Astrocyte (in vitro differentiated cells and primary cell): ENCODE data around the gene UBXN4. TPM values are rescaled to one million over a fixed set of nuclear protein-coding genes. Genes with fewer than 3 reads are reported as not detected.

Experiments used
- DNase-seq: peaks from one replicate; pipeline ENCODE4 v3.0.0-alpha.2; 2010; ENCODE audit warnings: low read depth
- FAIRE-seq: peaks from 2 replicates; lab custom pipeline; 2011; peaks lifted over from hg19 to GRCh38; lab: Jason Lieb, UNC
- H2AFZ ChIP-seq: 2 replicates; pipeline ENCODE4 v1.6.0; 2012; ENCODE audit warnings: low read depth, low read length, inconsistent platforms
- H3K27ac ChIP-seq: 2 replicates; pipeline ENCODE4 v1.5.1; 2011; ENCODE audit warnings: low read depth, low read length, inconsistent platforms
- H3K27me3 ChIP-seq: 2 replicates; pipeline ENCODE4 v1.6.0; 2011; ENCODE audit warnings: low read length, inconsistent platforms; ENCODE audit not compliant: insufficient read depth
- H3K36me3 ChIP-seq: 2 replicates; pipeline ENCODE4 v1.5.1; 2011; ENCODE audit warnings: low read length, inconsistent platforms; ENCODE audit not compliant: insufficient read depth
- H3K4me1 ChIP-seq: 2 replicates; pipeline ENCODE4 v1.5.1; 2011; ENCODE audit warnings: low read length, inconsistent platforms; ENCODE audit not compliant: insufficient read depth
- H3K4me2 ChIP-seq: 2 replicates; pipeline ENCODE4 v1.6.0; 2012; ENCODE audit warnings: low read length, inconsistent platforms
- H3K4me3 ChIP-seq: 2 replicates; pipeline ENCODE4 v1.5.1; 2011; ENCODE audit warnings: low read depth, mild to moderate bottlenecking, low read length, inconsistent platforms; ENCODE audit not compliant: insufficient read depth
- H3K79me2 ChIP-seq: 2 replicates; pipeline ENCODE4 v1.6.0; 2012; ENCODE audit warnings: mild to moderate bottlenecking, low read length, inconsistent platforms; ENCODE audit not compliant: insufficient read depth
- H3K9ac ChIP-seq: 2 replicates; pipeline ENCODE4 v1.6.0; 2012; ENCODE audit warnings: mild to moderate bottlenecking, low read length, inconsistent platforms
- H3K9me3 ChIP-seq: 2 replicates; pipeline ENCODE4 v1.5.1; 2012; ENCODE audit warnings: low read depth, mild to moderate bottlenecking, low read length, inconsistent platforms; ENCODE audit not compliant: insufficient read depth
- H4K20me1 ChIP-seq: 2 replicates; pipeline ENCODE4 v1.6.0; 2012; ENCODE audit warnings: low read length, inconsistent platforms; ENCODE audit not compliant: insufficient read depth
- H3K27ac Mint-ChIP-seq: one replicate; pipeline ENCODE4 v1.8.0; 2021; ENCODE audit warnings: mild to moderate bottlenecking, mixed read lengths; ENCODE audit not compliant: unreplicated experiment
- H3K27me3 Mint-ChIP-seq: one replicate; pipeline ENCODE4 v1.8.0; 2021; ENCODE audit warnings: low read depth, mixed read lengths; ENCODE audit not compliant: unreplicated experiment
- H3K36me3 Mint-ChIP-seq: one replicate; pipeline ENCODE4 v1.8.0; 2021; ENCODE audit warnings: low read depth, mixed read lengths; ENCODE audit not compliant: unreplicated experiment
- H3K4me1 Mint-ChIP-seq: one replicate; pipeline ENCODE4 v1.8.0; 2021; ENCODE audit warnings: low read depth, mixed read lengths; ENCODE audit not compliant: unreplicated experiment
- H3K4me3 Mint-ChIP-seq: one replicate; pipeline ENCODE4 v1.8.0; 2021; ENCODE audit warnings: mild to moderate bottlenecking, moderate library complexity, mixed read lengths; ENCODE audit not compliant: unreplicated experiment
- H3K9me3 Mint-ChIP-seq: one replicate; pipeline ENCODE4 v1.8.0; 2021; ENCODE audit warnings: mild to moderate bottlenecking, mixed read lengths; ENCODE audit not compliant: unreplicated experiment
- EZH2 ChIP-seq: IDR thresholded peaks from 2 replicates; pipeline ENCODE4 v1.6.1; 2012; ENCODE audit warnings: mild to moderate bottlenecking, low read length, inconsistent platforms; ENCODE audit not compliant: insufficient read depth
- total RNA-seq: library from RNA; stranded (reverse); gene quantifications from 2 replicates; pipeline ENCODE4 v1.2.1, GENCODE V29; 2021
- TF ChIP-seq, protein P1 (sequence below): IDR thresholded peaks from 2 replicates; pipeline ENCODE4 v1.5.1; 2011; ENCODE audit warnings: low read depth, mild to moderate bottlenecking, inconsistent platforms, low read length, moderate library complexity; ENCODE audit not compliant: insufficient read depth

Gene UBXN4
- total RNA-seq, 1 donor from 2014 or later, result 79.4 TPM

DNA sequence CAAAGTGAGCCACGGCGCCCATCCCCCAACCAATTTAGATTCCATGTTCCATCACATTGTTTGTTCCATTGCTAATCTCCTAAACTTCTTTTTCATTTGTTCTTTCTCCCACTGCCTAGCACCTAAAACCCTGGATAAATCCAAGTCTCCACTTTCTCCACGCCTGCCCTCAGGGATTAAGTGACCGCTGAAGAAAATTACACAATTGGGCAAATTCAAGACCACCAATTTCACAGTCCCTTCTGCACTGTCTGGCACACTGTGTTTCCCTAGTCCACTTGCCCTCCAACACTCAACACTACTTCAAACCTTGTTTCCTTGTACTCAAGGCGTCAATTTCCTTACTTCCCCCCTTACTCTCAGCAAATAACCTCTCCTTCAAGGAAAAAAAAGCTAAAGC, 5.1 kb upstream of the UBXN4 start:
- no peak for FAIRE-seq
- Histone ChIP-seq H3K27ac (no peak overlapping the region), H3K36me3 (no peaks in the 10 kb centered on the region), H3K9me3 (no peaks in the 10 kb centered on the region), H2AFZ (no peak overlapping the region), H3K9ac (no peak overlapping the region), H3K27me3 (no peaks in the 10 kb centered on the region), H3K4me2 (no peak overlapping the region), H3K4me3 (no peak overlapping the region), H4K20me1 (no peaks in the 10 kb centered on the region), H3K4me1 (no peaks in the 10 kb centered on the region), H3K79me2 (no peaks in the 10 kb centered on the region)
- Mint-ChIP-seq H3K9me3 (no peaks in the 10 kb centered on the region), H3K27me3 (no peaks in the 10 kb centered on the region), H3K36me3 (no peaks in the 10 kb centered on the region), H3K4me1 (no peaks in the 10 kb centered on the region), H3K27ac (no peak overlapping the region), H3K4me3 (no peak overlapping the region)
- TF ChIP-seq, protein P1, sequence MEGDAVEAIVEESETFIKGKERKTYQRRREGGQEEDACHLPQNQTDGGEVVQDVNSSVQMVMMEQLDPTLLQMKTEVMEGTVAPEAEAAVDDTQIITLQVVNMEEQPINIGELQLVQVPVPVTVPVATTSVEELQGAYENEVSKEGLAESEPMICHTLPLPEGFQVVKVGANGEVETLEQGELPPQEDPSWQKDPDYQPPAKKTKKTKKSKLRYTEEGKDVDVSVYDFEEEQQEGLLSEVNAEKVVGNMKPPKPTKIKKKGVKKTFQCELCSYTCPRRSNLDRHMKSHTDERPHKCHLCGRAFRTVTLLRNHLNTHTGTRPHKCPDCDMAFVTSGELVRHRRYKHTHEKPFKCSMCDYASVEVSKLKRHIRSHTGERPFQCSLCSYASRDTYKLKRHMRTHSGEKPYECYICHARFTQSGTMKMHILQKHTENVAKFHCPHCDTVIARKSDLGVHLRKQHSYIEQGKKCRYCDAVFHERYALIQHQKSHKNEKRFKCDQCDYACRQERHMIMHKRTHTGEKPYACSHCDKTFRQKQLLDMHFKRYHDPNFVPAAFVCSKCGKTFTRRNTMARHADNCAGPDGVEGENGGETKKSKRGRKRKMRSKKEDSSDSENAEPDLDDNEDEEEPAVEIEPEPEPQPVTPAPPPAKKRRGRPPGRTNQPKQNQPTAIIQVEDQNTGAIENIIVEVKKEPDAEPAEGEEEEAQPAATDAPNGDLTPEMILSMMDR, result no peak
- TF ChIP-seq EZH2, result no peak
- no peak for DNase-seq

DNA sequence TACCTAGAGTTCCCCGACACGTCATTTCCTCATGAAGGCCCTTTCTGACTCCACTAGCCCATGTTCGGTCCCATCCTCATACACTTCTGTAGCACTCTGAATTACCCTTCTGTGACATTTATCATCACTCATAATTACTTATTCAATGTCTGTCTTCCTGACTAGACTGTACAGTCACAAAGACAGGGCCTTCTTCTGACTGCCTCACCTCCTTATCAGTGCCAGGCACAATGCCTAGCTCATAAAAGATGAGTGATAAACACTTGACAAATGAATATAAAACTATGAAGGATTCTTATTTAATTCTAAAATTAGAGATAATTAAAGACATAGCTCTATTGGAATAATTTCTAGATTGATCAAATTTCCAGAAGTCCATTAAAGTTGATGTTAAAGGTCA, 1.4 kb upstream of the UBXN4 start:
- FAIRE-seq (no peak), DNase-seq (no peak)
- Mint-ChIP-seq H3K4me1 (peaks cover 11% of the 10 kb centered on the region), H3K27ac (no peak overlapping the region), H3K27me3 (no peaks in the 10 kb centered on the region), H3K4me3 (no peak overlapping the region), H3K9me3 (no peaks in the 10 kb centered on the region), H3K36me3 (no peaks in the 10 kb centered on the region)
- Histone ChIP-seq H4K20me1 (peaks cover 21% of the 10 kb centered on the region), H3K9ac (no peak overlapping the region), H3K9me3 (no peaks in the 10 kb centered on the region), H2AFZ (no peak overlapping the region), H3K4me2 (no peak overlapping the region), H3K4me3 (no peak overlapping the region), H3K36me3 (no peaks in the 10 kb centered on the region), H3K27ac (no peak overlapping the region), H3K79me2 (peaks cover 35% of the 10 kb centered on the region), H3K4me1 (peaks cover 13% of the 10 kb centered on the region), H3K27me3 (no peaks in the 10 kb centered on the region)
- TF ChIP-seq EZH2, result no peak
- TF ChIP-seq, protein P1, result no peak

DNA sequence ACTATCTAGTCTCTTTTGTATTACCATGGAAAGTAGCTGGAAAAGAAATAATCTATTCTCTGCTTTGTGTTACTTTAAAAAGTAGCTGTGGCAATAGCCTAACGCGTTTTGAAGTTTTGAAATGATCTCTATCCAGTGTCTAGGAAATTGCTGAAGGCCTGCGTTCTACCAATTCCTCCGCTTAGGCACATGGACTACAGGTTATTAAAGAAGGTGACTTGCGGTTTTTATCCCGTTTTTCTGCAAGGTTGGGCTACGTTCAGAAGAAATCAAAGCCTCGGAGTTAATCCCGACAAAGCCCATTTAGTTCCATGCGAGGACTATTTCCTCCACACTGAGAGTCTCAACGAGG, 636 bp upstream of the UBXN4 start:
- Mint-ChIP-seq H3K36me3 (no peaks in the 10 kb centered on the region), H3K27ac (peak overlapping the region; percentile 81), H3K27me3 (no peaks in the 10 kb centered on the region), H3K4me3 (peak overlapping the region; percentile 90), H3K4me1 (peaks cover 15% of the 10 kb centered on the region), H3K9me3 (no peaks in the 10 kb centered on the region)
- no peak overlapping the region for H3K4me2 ChIP-seq
- peaks cover 43% of the 10 kb centered on the region for H3K79me2 ChIP-seq
- peaks cover 16% of the 10 kb centered on the region for H3K4me1 ChIP-seq
- H3K9me3 ChIP-seq, result no peaks in the 10 kb centered on the region
- no peak overlapping the region for H3K4me3 ChIP-seq
- peaks cover 28% of the 10 kb centered on the region for H4K20me1 ChIP-seq
- peak overlapping the region; percentile 72 for H2AFZ ChIP-seq
- FAIRE-seq (no peak), DNase-seq (no peak)
- H3K27me3 ChIP-seq, result no peaks in the 10 kb centered on the region
- no peaks in the 10 kb centered on the region for H3K36me3 ChIP-seq
- TF ChIP-seq EZH2, result no peak
- no peak overlapping the region for H3K9ac ChIP-seq
- H3K27ac ChIP-seq, result no peak overlapping the region
